Pons (tissue), 1 donor: ENCODE measurements around the gene HDGF.

Experiments used
- DNase-seq: peaks from one replicate; pipeline ENCODE4 v3.0.0-alpha.2; 2016; ENCODE audit warnings: low spot score

HDGF gene

GRCh38 chr1:156746728-156747631 lies 4.5 kb downstream of the HDGF start:
- DNase-seq = peak; percentile 71

- no peak for DNase-seq
These were observed 5.1 kb downstream of the HDGF start for GRCh38 chr1:156746406-156746727.

DNA sequence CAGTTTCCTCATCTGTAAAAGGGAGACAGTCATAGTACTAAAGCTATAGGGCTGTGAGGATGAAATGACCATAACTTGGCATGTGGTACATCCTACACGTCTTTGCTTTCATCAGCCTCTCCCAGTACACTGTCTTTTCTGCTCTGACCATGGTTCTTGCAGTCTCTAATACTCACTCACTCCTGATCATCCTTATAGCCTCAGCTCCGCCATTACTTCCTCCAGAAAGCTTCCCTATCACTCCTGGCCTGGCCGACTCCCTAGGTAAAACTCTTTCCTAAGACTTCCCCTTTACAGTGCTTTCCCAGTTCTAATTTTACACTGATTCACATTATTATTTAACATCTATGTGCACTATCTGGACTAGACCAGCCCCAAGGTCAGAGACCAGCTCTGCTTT lies 5.6 kb downstream of the HDGF start:
- DNase-seq = no peak

GRCh38 chr1:156744786-156745419 lies 6.6 kb downstream of the HDGF start:
- DNase-seq = no peak

DNA sequence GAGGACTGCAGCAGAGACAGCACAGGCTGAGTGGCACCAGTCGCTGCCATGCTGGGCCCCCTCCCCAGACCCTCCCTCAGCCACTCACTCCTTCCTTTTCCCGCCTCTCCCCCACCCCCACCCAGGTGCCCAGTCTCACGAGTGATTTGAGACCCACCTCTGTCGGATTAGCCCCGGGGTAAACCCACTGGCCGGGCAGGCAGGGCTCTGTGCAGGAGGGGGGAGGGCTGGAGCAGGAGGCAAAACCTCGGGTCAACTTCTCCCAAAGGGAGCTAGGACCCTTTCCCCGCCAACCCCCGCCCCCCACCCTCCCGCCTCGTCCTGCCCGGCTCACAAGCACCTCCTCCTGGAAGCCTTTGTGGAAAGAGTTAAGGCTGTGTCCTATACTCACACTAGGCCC lies 7.1 kb downstream of the HDGF start:
- DNase-seq = no peak

GRCh38 chr1:156743367-156744302 lies 7.8 kb downstream of the HDGF start:
- DNase-seq = no peak

- no peak for DNase-seq
These were observed 8.7 kb downstream of the HDGF start for GRCh38 chr1:156742801-156743200.

GRCh38 chr1:156742017-156742416 lies 9.5 kb downstream of the HDGF start:
- no peak for DNase-seq

DNA sequence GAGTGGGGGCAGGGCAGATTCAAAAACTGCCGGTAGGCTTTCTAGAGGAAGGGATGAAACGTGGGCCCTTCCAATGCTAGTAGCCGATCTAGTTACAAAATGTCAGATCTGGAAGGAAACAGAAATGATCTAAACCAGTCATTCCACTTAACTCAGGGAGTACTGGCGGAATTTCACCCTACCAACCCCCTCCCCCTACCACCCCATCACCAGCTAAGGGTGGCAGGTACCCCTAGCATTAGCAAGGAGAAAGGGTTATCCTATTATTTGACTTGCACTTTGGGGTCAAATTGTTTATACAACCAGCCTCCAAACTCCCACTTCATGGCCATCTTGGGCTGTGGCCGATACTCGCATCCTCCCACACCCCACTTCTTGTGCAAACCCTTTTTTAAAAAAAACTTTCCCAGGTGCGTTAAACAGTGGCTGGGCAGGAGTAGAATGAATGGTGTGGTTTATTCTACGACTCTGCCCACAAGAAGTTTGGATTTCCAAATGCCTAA lies 9.9 kb downstream of the HDGF start:
- DNase-seq = no peak

DNA sequence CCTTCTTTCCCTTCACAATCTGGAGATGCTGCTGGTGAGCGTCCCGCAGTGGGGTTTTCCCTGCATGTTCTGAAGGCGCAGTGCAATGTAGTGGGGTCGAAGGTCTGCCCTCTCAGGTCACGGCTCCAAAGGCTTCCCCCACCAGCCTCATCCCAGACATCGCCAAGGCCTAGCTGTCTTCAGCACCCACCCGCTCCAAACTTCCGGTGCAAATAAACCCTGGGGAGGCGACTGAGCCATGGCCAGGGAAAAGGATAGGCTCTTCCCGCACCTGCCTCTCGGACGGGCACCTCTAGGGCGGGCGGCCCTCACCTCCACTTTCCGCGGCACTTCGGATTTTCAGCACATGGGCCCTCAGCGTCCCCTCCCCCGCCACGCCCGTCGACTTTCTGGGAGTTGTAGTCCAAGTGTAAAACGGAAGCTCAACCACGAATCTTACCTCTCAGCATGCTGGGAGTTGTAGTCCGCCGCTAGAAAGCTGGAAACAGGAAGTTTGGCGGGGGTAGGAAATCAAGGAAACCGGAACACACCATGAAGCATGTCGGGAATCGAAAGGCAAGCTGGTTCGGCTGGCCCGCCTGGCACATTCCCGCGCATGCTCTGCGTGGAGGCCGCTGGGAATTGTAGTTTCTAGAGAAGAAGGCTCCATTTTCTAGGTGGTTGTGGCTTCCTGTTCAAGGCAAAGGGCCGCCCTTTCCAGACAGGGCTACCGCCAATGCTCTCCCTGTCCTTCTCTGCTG lies 10.6 kb downstream of the HDGF start, which contains the start of gene MRPL24:
MRPL24 (minus strand) TSS at position 348 of the 740 bp plus-strand sequence. CDS start 2,384 bp downstream, outside the sequence.
- DNase-seq = peak; percentile 100

GRCh38 chr1:156740237-156740740 lies 11.2 kb downstream of the HDGF start:
- no peak for DNase-seq

DNA sequence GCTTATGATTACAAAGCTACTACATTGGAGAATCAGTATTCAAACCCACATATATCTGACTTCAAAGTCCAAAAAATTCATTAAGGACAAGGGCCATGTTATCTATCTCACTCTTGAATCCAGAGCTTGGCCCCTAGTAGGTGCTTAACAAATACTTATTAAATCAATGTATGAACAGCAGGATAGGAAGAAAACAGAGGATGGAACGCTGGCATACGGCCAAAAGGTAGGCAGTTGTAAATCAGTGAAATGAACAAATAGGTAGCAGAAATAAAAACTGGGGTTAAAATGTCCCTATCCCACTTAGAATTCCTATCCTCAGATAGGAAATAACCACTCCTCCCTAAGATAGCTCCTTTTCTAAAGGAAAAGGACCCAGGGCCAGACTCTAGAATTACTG lies 12.6 kb downstream of the HDGF start:
- DNase-seq = no peak

DNA sequence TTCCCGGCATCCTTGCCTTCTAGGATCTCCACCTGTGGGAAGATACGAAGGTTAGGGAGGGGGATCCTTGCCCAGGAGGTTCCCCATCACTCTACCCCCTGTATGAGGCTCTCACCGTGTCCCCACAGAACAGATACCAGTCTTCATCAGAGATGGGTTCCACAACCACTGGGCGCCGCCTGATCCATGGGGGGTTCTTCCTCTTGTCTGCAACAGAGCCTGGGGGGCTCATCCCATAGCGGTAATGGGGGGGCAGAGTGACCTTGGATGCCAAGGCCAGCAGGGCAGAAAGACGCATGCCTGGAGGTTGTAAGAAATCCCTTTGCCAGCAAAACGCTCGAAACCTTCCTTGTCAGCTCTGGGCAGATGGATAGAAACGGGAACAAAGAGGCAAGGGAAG lies 13.1 kb downstream of the HDGF start:
- DNase-seq = no peak

DNA sequence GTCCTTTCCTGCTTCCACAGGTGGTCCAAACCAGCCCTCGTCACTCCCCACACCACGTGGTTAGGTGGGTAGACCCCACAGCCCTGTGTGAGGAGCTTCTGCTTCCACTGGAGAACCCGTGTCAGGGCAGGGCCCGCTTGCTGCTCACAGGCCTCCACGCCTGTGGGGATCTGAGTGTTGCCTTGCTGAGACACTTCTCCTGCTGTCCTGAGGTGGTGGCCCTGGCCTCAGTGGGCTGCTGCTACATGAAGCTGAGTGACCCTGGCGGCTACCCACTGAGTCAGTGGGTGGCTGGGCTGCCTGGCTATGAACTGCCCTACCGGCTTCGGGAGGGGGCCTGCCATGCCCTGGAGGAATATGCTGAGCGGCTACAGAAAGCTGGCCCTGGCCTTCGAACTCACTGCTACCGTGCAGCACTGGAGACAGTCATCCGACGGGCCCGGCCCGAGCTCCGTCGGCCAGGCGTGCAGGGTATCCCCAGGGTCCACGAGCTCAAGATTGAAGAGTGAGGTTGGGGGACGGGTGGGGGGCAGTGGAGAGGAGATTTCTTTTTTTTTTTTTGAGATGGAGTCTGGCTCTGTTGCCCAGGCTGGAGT lies 17.4 kb downstream of the HDGF start:
- no peak for DNase-seq

DNA sequence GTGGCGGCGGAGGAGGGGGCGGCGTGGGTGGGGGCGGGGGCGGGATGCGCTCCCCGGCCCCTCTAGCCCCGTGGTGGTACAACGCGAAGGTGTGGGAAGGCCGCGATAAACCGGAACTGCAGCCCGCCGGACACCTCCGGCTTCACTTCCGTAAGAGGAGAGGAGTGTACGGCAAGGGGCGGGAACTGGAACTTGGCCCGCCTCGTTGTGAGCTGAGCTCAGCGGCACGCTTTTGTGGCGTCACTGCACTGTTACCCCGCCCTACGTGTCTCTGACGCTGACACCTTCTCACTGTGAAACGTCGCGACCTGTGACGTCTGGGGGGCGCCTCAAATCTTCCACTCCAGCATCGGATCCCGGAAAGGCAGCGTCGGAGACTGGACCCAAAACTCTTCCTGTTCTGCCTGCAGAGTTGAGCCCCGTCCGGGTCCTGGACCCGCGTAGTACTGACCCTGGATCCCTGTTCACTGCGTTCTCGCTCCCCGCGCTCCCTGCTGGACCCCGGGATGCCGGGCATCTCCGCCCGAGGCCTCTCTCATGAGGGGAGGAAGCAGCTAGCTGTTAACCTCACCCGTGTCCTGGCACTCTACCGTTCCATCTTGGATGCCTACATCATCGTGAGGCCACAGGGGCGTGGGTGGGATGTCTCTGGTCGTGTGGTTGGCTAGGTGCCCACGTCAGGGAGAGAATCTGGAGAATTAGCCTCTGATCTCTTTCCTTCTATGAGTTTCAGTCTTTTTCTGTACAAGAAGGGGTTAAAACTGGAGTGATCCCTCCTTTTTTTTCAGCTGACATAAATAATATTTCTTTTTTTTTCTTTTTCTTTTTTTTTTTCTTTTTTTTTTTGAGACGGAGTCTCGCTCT lies 22.6 kb downstream of the HDGF start, which contains the start of gene ISG20L2:
ISG20L2 (minus strand) TSS at position 168 of the 864 bp plus-strand sequence. CDS start 1,114 bp downstream, outside the sequence.
- DNase-seq = peak; percentile 93

DNA sequence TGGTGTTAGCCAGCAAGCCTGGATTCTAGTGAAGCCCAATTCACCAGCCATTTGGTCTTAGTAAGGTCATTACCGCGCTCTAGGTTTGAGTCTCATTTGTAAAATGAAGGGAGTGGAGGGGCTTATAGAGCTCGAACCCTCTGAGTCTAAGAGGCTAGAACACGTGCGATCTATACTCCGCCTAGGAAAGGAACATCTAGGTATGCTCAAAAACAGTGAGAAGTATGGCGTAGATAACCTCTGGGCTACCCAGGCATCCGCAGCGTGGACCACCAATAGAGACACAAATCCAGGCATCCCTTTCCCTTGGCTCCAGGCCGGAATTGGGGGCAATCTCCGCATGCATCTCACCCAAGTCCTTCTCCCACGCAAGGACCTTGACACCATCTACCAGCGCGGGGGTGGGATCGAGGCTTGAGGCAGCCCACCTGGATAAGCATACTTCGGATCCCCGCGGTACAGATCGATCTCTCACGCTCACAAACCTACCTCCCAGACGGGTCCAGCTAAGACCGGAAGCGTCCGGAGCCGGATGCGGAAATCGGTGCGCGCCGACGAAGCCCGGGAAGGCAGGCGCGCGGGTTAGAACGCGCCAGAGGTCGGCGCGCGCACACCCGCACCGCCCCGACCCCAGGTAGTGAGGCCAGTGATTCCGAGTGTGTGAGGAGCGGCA lies 23.4 kb downstream of the HDGF start, which contains the start of gene METTL25B:
METTL25B (plus strand) TSS at position 544 of the 673 bp plus-strand sequence. CDS start 636 bp downstream, outside the sequence.
- DNase-seq = peak; percentile 75

DNA sequence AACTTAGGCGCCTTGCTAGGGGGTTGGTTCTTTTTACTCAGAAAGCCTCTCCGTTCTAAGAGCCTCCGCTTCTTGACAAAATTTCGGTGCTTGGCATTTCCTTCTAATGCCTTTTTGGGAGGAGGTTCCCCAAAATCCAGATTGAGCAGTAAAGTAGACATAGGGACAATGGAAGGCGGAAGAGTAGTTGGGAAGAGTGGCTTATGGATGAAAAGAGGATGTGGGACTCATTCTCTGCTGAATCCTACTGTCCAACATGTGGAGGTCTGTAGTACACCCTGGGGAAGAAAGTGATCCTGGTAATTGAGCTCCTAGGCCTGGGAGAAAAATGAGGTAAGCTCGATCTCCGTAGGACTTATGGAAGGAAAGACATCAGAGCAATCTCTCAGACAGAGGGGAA lies 24.0 kb downstream of the HDGF start:
- no peak for DNase-seq

DNA sequence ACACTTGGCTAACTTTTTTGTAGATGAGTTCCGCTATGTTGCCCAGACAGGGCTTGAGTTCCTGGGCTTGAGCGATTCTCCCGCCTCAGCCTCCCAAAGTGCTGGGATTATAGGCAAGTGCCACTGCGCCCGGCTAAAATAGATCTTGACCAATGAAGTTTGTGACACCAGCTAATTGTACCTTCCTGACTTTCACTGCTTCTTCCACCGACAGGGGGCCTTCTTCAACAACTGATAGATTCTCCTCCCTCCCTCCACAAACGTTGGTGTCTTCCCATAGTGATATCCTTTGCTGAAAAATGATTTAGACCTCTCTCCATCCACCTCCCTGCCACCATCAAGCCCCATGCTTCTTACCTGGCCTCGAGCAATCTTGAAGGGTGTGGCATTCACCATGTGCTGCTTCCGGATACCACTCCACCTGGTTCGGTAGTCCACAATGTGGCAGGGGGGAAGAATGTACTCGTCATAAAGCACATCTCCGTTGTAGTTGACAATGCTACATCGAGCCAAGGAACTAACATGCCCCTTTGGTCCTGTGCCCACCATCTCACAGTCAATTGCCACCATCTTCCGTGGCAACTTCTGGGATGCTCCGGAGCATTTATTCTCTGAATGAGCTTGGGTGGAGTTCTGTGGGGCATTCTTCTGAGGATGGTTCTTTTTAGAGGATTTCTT lies 24.8 kb downstream of the HDGF start:
- DNase-seq = peak; percentile 65
